ENCODE measurements around the gene SECISBP2L. TPM values are rescaled to one million over a fixed set of nuclear protein-coding genes. Genes with fewer than 3 reads are reported as not detected.
A peak's percentile ranks its signal among the peaks of the same experiment; 100 is the strongest.

Gene SECISBP2L
- total and polyA plus RNA-seq, 2 donors (not counting 3 experiments of a cell fraction or from before 2014, with no cell fraction given): 23.1 to 52.3 TPM

DNA sequence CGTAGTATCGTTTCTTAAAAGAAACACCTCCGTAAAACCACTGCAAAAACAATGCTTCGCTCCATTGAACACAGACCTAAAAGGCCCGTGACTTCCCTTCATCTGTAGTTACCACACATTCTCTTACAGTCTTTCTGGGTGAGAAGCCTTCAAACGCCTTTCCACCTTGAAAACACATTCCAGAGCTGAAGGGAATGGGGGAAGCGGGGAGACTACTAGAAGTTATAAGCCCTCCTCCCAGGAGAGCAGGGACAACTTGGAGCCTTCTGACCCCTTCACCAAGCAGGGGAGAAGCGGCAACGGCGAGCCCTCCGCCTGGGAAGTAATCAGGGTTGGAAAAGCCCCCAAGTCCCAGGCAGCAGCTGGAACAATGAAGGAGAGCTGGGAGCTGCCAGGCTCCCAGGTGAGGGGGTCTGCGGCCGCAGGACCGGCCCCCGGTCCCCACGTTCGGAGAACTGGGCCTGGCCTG, 461 bp downstream of the SECISBP2L start:
- POLR2A ChIA-PET: interaction anchor here (1.5 kb wide), 1 partner anchor 15 kb away, joined by 4 read pairs; no protein-coding TSS in a partner anchor
- Histone ChIP-seq H3K4me3 (replicated peaks in 1 of 3; ENCODE audit: insufficient read depth in 1 of 3, low read depth in 1 of 3, low read length in 3 of 3) (peak overlapping the region; percentile 75 to 98 (median 80)), H3K27ac (ENCODE audit: insufficient read depth, low read depth, low read length) (peak overlapping the region; percentile 74), H3K4me1 (ENCODE audit: control insufficient read depth, extremely low read depth, insufficient read depth, low read length) (peaks cover 18% of the 10 kb centered on the region), H3K9me3 (replicated peaks; ENCODE audit: control insufficient read depth, insufficient read depth, low read length) (no peaks in the 10 kb centered on the region), H3K79me2 (ENCODE audit: control insufficient read depth, insufficient read depth, low read length) (peaks cover 38% of the 10 kb centered on the region), H3K36me3 (ENCODE audit: control insufficient read depth in 2 of 2, extremely low read depth in 1 of 2, insufficient read depth in 2 of 2, low read length in 2 of 2) (no peaks in the 10 kb centered on the region), H4K20me1 (replicated peaks; ENCODE audit: control insufficient read depth, extremely low read depth, insufficient read depth, low read length) (peaks cover 2% of the 10 kb centered on the region), H3K9ac (replicated peaks; ENCODE audit: extremely low read depth, insufficient read depth, low read length) (peak overlapping the region; percentile 90), H3K4me2 (ENCODE audit: insufficient read depth, low read length) (peak overlapping the region; percentile 100), H2AFZ (ENCODE audit: low read depth, low read length) (peak overlapping the region; percentile 100), H3K27me3 (ENCODE audit: control insufficient read depth in 2 of 2, insufficient read depth in 2 of 2, low read length in 2 of 2) (peaks cover 0 to 1% of the 10 kb centered on the region in 2 experiments), H3K9me1 (replicated peaks; ENCODE audit: control insufficient read depth, extremely low read depth, insufficient read depth, low read length) (no peaks in the 10 kb centered on the region)
- DNase-seq (ENCODE audit: low read depth, low spot score) (peak; percentile 58), FAIRE-seq (peak; percentile 53)
- TF ChIP-seq, protein P1, sequence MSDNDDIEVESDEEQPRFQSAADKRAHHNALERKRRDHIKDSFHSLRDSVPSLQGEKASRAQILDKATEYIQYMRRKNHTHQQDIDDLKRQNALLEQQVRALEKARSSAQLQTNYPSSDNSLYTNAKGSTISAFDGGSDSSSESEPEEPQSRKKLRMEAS (IDR thresholded peaks at IDR 0.05; ENCODE audit: insufficient read depth, insufficient read length): no peak
- TF ChIP-seq MYC (IDR thresholded peaks at IDR 0.05; ENCODE audit: low read depth, low read length) (no peak), GATA2 (IDR thresholded peaks at IDR 0.05; ENCODE audit: insufficient read depth, insufficient read length, low read depth, low read length) (no peak), POLR2AphosphoS5 (IDR thresholded peaks at IDR 0.05; ENCODE audit: insufficient read depth, low read depth, low read length) (no peak), FOS (IDR thresholded peaks at IDR 0.05; ENCODE audit: borderline replicate concordance, insufficient read depth, low read length) (no peak), EZH2 (IDR thresholded peaks at IDR 0.05; ENCODE audit: borderline replicate concordance, low read depth, low read length, severe bottlenecking) (no peak), JUN (IDR thresholded peaks at IDR 0.05; ENCODE audit: borderline replicate concordance, insufficient read depth, insufficient read length, low read depth) (no peak), POLR2A (IDR thresholded peaks at IDR 0.05; ENCODE audit: low read depth, low read length) (no peak)
- TF ChIP-seq, protein P2, sequence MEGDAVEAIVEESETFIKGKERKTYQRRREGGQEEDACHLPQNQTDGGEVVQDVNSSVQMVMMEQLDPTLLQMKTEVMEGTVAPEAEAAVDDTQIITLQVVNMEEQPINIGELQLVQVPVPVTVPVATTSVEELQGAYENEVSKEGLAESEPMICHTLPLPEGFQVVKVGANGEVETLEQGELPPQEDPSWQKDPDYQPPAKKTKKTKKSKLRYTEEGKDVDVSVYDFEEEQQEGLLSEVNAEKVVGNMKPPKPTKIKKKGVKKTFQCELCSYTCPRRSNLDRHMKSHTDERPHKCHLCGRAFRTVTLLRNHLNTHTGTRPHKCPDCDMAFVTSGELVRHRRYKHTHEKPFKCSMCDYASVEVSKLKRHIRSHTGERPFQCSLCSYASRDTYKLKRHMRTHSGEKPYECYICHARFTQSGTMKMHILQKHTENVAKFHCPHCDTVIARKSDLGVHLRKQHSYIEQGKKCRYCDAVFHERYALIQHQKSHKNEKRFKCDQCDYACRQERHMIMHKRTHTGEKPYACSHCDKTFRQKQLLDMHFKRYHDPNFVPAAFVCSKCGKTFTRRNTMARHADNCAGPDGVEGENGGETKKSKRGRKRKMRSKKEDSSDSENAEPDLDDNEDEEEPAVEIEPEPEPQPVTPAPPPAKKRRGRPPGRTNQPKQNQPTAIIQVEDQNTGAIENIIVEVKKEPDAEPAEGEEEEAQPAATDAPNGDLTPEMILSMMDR (IDR thresholded peaks at IDR 0.05; ENCODE audit: extremely low read depth in 1 of 2, insufficient read depth in 1 of 2, low read depth in 1 of 2, low read length in 2 of 2): no peak
- CTCF ChIA-PET: interaction anchor here (1.0 to 5.1 kb wide), 10 partner anchors 8 to 184 kb away, joined by 3 to 36 read pairs (median 4); partner anchors contain the start of genes COPS2 and SHC4
- dilution Hi-C loops (cut with MboI; ENCODE audit: extremely low pct_ligation_motif_present, low sequenced_read_pairs): no loop called here
- intact Hi-C loops (cut with micrococcal nuclease): loop anchor here (1.0 to 10.0 kb wide), 7 partner anchors 16 to 715 kb away; partner anchors contain the start of genes COPS2, DUT and EID1
- no TSS peak for BruUV-seq (replicated peaks)

Data from endothelial cell of umbilical vein (primary cell).